GM18519 (cell line): ENCODE data around the gene PNPLA2.
A peak's percentile ranks its signal among the peaks of the same experiment; 100 is the strongest.

ENCODE experiments used
- ATAC-seq: cut with Tn5 transposase; IDR thresholded peaks from one replicate; pipeline ENCODE4 v1.9.1; 2021; ENCODE audit warnings: mild to moderate bottlenecking, moderate library complexity; ENCODE audit not compliant: unreplicated experiment, low FRiP score

The PNPLA2 gene

DNA sequence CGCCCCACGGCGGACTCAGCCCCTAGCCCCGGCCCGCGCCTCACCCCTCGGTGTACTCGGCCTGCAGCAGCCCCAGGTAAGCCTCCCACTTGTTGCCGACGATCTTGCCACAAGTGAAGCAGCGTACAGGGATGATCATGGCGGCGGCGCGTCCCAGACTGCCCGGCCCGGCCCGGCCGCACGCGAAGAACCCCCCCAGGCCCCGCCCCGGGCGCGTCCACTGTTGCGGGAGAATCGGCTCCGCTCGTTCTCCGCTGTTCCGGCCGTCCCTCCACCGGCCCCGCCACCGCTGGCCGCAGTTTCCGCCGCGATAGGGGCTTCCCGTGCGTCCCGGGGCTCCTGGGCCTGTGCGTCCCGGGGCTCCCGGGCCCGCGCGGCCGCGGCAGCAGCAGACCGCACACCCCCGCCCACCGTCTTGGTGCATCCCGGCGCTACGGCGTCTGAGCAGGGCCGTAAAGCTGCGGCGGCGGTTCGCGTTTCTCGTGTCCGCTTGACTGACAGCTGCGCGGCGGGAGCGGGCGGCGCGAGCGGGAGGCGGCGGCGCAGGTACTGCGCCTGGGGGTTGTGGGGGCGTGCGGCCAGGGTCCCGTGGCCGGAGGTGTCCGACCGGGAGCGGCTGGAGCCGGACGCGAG lies 23.8 kb downstream of the PNPLA2 start, which contains the start of the genes POLR2L and TSPAN4:
Gene POLR2L (minus strand): TSS at position 160 of the 633 bp plus-strand sequence. CDS start 21 bp downstream, at position 139.
Gene TSPAN4 (plus strand): TSS at position 483 of the 633 bp plus-strand sequence. CDS start 7,453 bp downstream, outside the sequence.
- peak; percentile 46 for ATAC-seq

- ATAC-seq, result no peak
Observed at GRCh38 chr11:843086-843734, 24.5 kb downstream of the PNPLA2 start.

GRCh38 chr11:843818-844692 lies 25.3 kb downstream of the PNPLA2 start:
- no peak for ATAC-seq

GRCh38 chr11:844693-845644 lies 26.3 kb downstream of the PNPLA2 start:
- no peak for ATAC-seq

DNA sequence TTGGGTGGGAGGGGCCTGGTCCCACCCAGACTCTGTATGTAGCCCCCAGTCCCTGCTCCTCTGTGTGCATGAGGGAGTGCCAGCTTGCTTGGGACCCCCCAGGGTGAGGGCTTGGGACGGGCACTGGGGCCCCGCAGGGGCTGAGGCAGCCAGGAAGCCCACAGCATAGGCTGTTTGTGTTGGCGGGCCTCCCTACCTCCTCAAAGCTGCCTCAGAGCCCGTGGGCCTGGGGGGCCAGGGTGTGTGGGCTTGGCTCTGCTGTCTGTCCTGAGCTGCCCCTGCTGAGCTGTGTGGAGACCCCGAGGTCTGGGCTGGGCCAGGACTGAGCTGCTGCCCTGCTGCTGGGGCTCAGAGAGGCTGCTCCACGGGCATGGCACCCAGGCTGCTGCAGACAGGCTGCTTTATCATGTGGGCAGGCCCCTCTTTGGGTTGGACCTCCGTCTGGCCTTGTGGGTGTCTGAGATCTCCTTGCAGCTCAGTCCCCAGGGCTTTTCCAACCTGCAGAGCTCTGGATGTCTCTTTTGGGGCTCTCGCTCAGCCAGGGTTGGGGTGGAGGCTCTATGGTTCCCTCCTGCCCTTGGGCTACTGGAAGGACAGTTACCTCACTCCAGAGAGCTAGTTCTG lies 27.3 kb downstream of the PNPLA2 start:
- ATAC-seq, result no peak

DNA sequence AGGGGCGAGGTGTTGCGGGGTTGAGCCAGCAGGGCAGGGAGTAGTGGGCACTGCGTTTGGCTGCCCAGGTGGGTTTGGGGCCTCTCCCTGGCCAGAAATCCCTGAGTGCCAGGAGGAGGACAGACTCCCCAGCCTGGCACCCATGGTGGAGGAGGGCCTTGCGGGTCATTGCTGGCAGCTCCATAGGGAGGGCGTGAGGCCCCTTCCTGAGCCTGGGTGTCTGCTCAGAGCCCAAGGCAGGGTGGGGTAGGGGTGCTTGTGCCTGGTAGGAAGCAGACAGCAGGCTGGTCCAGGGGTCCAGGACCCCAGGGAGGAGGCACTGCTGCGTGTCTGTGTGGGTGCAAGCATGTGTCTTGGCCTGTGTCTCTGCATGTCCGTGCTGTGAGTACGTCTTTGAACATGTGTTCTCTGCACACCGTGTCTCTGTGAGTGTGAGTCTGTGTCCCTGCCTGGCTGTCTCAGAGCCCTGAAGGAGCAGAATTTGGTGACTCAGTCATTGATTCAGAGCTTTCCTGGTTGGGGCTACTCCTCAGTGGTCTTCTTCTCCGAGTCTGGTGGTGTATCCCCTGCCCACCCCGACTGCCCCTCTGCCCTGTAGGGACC lies 27.9 kb downstream of the PNPLA2 start:
- no peak for ATAC-seq

- ATAC-seq, result no peak
Observed at GRCh38 chr11:847876-848275, 29.2 kb downstream of the PNPLA2 start.

DNA sequence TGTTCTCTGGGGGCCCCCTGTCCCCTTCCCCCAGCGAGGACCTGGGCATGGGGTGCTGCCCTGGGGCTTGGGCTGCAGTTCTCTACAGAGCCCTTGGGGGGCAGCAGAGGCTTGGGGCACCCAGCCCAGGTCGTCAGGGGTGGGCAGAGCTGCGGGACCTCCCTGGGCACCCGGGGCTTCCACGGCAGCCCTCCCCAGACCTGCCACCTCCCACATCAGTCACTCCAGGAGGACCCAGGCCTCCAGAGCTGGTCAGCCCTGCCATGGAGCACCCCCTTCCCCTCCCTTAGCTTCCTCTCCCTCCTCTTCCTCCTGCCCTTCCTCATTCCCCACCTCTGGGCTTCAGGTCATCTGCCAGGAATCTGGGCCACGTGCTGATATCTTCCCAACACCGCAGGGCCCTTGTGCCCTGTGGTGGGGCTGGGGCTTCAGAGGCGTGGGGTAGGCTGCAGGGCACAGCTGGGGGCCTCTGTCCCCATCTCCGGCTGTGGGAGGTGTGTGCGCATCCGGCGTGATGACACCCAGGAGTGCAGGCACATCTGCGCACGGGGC lies 29.7 kb downstream of the PNPLA2 start:
- ATAC-seq, result no peak

GRCh38 chr11:849104-849824 lies 30.6 kb downstream of the PNPLA2 start:
- ATAC-seq, result no peak

DNA sequence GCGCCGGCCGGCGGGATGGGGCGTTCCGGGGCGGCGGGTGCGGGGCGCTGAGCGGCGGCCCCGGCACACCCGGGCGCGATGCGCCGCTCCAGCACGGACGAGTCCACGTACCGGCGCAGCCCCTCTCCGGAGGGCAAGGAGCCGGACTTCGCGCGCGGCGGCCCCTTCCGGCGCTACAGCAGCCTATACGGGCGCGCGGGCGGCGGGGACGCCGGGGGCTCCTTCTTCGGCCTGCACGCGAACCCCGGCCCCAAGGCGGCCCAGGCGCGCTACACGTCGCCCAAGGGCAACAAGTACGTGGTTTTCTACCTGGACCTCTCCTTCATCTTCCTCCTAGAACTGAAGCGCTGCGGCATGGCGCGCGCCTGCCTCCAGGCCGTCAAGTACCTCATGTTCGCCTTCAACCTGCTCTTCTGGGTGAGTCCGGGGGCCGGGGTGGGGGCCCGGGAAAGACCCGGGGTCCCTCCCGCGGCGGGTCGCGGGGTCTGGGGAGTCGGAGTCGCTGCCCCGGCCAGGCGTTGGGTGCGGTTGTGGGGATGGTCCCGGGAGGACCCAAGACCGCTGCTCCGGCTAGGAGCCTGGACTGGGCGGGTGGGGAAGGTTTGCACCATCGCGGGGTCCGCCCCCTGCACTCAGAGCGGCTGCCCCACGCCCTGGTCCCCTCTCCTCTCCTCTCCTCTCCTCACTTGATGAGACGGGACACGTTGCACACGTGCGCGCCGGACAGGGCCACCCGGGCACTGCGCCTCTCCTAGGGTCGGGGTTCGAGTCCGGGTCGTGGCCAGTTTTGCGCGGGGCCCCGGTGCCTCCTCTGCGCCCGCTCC lies 31.4 kb downstream of the PNPLA2 start:
- ATAC-seq, result no peak

GRCh38 chr11:850775-851763 lies 32.4 kb downstream of the PNPLA2 start:
- ATAC-seq, result no peak

DNA sequence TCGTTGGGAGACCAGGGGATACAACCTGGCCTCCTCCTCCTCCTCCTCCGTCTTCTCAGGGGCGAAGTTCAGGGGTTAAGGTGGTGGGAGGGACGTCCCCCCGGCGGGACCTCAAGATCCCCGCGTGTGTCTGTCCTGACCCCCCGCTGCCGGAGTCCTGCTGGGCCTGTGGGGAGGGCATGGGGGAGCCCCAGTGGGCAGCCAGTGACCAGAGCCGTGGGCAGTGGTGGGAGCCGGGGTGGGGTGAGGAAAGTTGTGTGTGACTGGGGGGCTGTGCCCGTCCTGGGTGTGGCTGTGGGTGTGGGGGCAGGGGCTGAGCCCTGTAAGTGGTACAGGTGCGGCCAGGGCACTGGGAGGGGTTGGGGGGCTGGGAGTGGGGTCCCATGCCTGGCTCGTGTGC lies 34.0 kb downstream of the PNPLA2 start:
- ATAC-seq, result no peak

GRCh38 chr11:853682-854448 lies 35.2 kb downstream of the PNPLA2 start:
- no peak for ATAC-seq

DNA sequence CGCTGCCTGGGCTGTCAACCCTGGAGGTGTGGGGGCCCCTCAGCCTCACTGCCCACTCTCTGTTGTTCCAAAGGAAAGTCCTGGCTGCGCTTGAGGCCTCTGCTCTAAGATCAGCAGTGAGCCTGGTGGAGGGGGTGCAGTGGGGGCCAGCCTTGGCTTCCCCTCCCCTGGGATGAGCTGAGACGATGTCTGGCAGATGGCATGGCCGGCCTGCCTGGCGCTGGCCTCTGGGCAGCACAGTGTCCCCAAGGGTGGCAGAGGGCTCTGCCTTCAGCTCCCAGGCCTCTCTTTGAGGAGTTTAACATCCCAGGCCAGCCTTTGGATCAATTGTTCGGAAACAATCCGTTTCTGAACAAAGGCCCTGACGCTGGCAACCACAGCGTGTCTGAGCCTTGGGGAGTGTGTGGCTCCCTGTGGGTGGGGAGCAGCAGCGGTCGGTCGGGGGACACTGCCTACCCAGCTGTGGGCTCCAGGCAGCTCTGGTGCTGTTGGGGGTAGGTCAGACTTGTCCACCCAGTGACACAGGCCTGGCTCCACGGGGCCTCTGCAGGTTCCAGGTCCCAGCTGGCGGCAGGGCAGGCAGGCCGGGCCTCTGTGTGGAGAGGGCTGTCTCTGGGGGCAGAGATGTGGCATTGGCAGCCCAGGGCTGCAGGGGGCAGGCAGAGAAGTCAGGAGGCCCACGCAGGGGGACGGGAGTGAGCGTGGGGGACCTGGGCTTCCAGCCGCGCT lies 36.1 kb downstream of the PNPLA2 start:
- ATAC-seq, result no peak

DNA sequence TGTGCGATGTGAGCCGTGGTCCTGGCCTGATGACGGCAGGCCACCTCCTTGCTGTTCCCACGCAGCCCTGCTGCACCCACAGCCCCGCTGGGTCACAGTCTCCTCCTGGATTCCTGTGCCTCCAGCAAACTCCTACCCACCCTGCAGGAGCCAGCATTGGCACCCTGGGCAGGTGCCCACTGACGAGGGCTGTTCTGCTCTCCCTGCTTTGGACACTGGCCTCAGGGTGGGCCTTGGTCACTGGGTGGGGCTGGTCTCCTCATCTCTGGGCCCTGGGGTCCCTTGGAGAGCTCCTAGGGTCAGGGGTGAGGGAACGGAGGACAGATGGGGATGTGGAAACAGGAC lies 36.6 kb downstream of the PNPLA2 start:
- ATAC-seq, result no peak
